22Rv1 (cell line): ENCODE measurements around the gene VPS35L.

Experiments
- ZFX ChIP-seq: fragments of 450-650 bp; IDR thresholded peaks from 2 replicates; pipeline ENCODE4 v1.6.1; 2017; ENCODE audit warnings: antibody characterized with exemption, borderline replicate concordance
- TF ChIP-seq, protein P1 (sequence below): fragments of 450-650 bp; IDR thresholded peaks from 2 replicates; pipeline ENCODE4 v1.5.1; 2017; ENCODE audit warnings: mild to moderate bottlenecking

DNA sequence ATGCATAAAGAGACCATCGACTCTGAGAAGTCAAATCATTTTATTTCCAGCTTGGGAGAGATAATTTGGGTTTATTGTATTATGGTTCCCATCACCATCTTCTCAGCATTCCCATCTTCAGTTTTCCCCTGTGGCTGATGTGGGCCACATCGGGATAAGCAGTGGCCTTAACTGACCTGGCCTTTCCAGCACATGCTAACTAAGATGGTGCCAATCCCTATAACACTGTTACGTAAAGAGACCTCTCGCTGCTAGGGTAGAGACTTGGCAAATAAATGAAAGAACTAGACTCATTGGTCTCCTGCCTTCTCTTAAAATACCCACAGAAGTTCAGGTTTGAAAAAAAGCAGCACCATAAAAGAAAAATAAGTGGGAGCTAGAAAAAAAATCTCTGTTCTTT lies 49.4 kb downstream of the VPS35L start:
- TF ChIP-seq, protein P1, sequence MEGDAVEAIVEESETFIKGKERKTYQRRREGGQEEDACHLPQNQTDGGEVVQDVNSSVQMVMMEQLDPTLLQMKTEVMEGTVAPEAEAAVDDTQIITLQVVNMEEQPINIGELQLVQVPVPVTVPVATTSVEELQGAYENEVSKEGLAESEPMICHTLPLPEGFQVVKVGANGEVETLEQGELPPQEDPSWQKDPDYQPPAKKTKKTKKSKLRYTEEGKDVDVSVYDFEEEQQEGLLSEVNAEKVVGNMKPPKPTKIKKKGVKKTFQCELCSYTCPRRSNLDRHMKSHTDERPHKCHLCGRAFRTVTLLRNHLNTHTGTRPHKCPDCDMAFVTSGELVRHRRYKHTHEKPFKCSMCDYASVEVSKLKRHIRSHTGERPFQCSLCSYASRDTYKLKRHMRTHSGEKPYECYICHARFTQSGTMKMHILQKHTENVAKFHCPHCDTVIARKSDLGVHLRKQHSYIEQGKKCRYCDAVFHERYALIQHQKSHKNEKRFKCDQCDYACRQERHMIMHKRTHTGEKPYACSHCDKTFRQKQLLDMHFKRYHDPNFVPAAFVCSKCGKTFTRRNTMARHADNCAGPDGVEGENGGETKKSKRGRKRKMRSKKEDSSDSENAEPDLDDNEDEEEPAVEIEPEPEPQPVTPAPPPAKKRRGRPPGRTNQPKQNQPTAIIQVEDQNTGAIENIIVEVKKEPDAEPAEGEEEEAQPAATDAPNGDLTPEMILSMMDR, result no peak
- no peak for TF ChIP-seq ZFX
